GM08714 (cell line): Measurements from ENCODE around the gene MED17.

Experiments
- H3K4me3 ChIP-seq: fragments of 200-500 bp; sonication (Bioruptor generic); 2 replicates; pipeline ENCODE4 v1.5.1; 2014; ENCODE audit warnings: mild to moderate bottlenecking, low read length, inconsistent platforms
- ZNF274 ChIP-seq: IDR thresholded peaks from 2 replicates; pipeline ENCODE4 v1.6.1; 2012; ENCODE audit warnings: mild to moderate bottlenecking, low read depth, low read length

The MED17 gene

DNA sequence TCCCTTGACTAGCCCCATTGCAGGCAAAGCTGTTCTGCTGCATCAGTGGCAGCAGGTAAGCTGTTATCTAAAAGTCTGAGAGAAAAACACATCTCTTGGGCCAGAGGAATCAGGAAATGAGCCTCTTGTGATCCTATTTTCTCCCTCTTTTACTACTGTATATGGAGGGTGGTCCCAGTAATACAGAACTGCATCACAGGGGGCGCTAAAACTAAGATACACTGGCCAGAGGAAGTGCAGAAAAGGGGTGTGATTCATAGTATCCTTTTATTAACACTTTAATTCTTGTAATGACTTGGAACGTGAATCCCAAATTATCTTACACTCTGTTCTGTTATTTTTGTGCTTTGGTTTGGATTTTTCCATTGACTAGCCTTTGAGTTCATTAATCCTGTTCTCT is 8.8 kb upstream of the MED17 start:
- no peak for TF ChIP-seq ZNF274
- H3K4me3 ChIP-seq = no peak overlapping the region

DNA sequence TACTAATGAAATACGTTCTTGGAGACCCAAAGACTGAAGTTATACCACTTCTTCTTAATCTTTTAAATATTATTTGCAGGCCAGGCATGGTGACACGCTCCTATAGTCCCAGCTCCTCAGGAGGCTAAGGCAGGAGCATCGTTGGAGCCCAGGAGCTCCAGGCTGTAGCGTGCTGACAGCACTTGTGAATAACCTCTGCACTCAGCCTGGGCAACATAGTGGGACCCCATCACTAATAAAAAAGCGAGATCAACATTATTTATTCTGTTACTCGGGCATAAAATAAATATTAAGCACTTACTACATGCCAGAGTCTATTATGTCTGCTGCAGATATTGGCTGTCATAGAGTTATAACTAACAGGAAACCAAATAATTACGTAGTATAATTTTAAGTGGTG is 720 bp upstream of the MED17 start:
- no peak for TF ChIP-seq ZNF274
- H3K4me3 ChIP-seq = peak overlapping the region; percentile 96

DNA sequence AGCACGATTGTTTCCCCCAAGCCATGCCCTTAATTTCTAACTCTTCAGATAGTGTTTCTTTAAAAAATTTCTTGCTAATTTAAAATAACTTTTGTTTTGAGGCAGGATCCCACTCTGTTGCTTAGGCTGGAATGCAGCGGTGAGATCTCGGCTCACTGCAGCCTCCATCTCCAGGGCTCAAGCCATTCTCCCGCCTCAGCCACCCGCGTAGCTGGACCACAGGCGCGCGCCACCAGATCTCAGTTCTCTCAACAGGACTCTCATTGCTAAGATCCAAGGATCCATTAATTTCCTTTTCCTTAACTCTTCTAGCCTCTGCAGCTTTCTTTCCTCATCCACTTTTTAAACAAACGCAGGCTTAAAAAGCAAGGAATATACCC is 327 bp upstream of the MED17 start:
- H3K4me3 ChIP-seq = peak overlapping the region; percentile 96

DNA sequence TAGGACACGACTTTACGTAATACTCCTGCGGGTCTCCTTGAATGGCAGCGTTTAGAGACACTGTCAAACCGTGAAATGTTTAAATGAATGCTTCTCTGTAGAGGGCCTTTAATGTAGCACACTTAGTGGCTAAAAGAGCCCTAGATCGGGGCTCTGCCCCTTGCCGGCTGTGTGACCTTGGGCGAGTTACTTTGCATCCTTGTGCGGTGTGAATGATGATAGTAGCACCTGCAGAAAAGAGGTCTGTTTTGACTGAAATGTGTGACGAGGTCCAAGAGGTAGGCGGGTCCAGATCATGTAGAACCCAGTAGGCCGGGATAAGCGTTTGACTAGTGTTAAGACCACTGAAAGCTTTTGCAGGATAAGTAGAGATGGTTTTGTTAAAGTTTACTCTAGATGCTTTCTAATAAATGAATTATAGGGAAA is 866 bp downstream of the MED17 start:
- TF ChIP-seq ZNF274 = no peak
- peak overlapping the region; percentile 96 for H3K4me3 ChIP-seq

More for the DNA sequence above, 327 bp upstream of the MED17 start:
- no peak for TF ChIP-seq ZNF274

DNA sequence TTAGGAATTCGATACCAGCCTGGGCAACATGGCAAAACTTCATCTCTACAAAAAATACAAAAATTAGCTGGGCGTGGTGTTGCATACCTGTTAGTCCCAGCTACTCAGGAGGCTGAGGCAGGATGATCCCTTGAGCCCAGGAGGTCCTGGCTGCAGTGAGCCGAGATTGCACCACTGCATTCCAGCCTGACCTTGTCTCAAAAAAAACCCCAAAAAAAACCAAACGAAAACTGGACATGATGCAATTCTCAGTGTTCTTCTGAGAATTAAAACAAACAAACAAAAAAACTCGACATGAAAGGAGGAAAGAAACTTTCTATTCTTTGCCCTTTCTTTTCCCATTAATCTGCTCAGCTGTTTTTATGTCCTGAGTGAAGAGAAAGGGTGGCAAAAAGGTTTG is 7.4 kb downstream of the MED17 start:
- H3K4me3 ChIP-seq = no peak overlapping the region
- no peak for TF ChIP-seq ZNF274

DNA sequence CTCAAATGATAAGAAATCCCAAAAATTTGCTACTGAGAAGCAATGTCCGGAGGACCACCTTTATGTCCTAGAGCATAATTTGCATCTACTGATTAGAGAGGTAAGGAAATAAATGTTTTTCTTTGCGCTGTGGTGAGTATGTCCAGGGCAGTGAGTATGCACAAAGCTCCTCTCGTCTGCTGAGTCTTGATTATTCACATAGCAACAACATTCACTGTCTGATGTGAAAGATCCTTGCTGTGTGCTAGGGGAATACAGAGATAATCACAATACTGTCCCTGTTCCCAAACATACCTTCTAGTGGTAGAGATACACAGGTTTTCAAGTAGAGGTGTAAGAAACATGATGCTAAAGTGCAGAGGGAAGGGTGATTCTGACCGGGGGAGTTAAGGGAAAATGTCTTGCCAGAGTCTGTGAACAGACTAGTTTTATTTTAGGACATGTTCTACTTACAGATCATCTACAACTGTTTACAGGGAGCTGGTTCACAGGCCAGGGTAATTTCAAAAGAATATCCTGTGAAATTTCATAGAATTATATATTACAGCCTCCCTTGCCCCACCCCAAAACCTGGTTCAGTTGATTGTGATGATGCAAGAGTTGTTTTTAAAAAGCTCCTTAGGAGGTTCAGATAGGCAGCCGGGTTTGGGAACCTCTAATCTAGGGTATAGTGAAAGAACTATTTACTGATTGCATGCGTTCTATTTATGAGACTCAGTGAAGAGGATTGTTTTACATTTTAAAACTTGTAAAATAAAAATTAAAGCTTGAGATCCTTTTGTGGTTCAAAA is 12.6 kb downstream of the MED17 start:
- TF ChIP-seq ZNF274 = no peak
- H3K4me3 ChIP-seq = no peak overlapping the region

DNA sequence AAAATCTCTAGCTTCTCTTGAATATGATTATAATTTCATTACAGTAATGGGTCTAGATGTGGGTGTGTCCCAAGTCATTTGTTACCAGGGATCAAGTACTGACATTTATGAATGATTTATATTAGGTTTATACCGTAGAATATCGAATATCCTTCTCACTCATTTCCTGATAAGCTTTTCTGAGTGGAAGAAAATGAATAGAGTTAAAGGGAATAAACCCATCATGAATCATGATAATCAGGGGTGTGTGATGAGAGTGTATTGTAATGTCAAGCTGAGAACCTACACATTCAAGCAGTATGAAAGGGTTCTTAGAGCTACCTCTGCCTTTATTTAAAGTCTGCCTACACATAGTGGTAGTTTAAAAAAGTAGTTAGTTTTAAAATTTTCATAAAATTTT is 17.3 kb downstream of the MED17 start:
- H3K4me3 ChIP-seq = no peak overlapping the region
- TF ChIP-seq ZNF274 = no peak

DNA sequence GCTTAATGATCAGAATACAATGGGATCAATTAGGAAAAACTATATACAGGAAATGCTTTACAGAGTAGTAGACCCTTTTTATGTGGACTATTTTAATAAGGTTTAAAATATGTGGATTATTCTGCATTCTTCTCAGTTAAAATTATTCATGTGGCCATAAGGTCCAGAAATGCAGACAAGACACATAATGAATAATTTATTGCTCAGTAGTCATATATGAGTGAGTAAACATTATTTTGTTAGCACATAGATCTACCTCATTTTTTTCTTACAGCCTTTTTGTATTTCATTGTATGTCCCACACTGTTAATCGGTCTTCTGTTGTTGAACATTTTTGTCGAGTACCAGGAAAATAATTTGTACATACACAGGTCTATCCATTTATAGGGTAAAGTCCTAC is 20.8 kb downstream of the MED17 start:
- no peak overlapping the region for H3K4me3 ChIP-seq
- no peak for TF ChIP-seq ZNF274

DNA sequence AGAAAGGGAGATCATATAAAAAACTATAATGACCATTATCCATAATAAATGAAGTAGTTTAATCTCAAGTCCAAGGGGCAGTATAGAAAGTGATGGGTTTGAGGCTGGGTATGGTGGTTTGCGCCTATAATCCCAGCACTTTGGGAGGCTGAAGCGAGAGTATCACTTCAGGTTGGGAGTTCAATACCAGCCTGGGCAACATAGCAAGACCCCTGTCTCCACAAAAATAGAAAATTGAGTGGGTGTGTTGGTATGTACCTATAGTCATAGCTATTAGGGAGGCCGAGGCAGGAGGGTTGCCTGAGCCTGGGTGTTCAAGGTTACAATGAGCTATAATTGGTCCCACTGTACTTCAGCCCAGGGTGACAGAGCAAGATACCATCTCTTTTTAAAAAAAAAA is 23.9 kb downstream of the MED17 start:
- TF ChIP-seq ZNF274 = no peak
- no peak overlapping the region for H3K4me3 ChIP-seq

DNA sequence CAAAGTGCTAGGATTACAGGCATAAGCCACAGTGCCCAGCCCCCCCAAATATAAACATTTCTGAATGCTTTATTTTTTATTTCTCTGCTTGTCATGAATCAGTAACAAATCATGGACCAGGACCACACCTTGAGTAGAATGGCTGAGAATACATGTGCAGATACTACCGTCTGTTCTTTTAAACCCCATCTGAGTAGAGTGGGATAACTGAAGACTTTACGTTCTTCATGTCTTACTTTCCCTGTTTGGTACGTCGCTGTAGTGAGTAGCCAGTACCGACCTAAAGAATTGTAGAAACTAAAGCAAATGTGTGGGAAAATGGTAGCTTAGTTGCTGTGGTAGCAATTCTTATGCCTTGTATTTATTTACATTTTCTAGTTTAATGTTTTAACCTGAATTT is 29.9 kb downstream of the MED17 start:
- TF ChIP-seq ZNF274 = no peak

DNA sequence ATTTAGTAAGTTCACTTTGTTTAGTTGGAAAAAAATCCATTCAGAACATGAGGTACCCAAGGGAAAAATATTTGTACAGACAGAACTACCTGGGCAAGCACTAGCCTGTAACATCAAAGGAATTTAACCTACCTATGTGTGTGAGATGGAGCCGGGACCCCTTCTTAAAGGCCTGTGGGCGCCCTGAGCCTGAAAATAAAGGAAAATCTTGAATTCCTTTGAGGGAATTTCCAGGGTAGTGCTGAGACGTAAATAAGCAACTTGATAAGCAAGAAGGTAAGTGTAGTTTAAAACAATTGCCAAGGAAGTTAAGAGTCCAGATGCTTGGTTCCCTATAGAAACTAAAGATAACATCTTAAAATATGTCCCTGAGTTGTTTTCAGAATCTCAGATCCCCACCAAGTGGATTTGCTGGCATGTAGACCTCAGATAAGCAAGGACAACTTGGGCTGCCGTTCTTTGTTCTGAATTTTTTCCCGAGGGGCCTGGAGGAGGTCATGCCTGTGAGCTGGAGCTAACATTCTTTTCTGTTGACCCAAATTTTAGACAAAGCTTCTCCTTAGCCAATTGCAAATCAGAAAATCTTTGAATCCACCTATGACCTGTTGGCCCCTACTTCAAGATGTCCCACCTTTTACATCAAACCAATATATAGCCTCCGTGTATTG is 31.0 kb downstream of the MED17 start:
- TF ChIP-seq ZNF274 = no peak
- no peak overlapping the region for H3K4me3 ChIP-seq

More for the DNA sequence above, 29.9 kb downstream of the MED17 start:
- no peak overlapping the region for H3K4me3 ChIP-seq

DNA sequence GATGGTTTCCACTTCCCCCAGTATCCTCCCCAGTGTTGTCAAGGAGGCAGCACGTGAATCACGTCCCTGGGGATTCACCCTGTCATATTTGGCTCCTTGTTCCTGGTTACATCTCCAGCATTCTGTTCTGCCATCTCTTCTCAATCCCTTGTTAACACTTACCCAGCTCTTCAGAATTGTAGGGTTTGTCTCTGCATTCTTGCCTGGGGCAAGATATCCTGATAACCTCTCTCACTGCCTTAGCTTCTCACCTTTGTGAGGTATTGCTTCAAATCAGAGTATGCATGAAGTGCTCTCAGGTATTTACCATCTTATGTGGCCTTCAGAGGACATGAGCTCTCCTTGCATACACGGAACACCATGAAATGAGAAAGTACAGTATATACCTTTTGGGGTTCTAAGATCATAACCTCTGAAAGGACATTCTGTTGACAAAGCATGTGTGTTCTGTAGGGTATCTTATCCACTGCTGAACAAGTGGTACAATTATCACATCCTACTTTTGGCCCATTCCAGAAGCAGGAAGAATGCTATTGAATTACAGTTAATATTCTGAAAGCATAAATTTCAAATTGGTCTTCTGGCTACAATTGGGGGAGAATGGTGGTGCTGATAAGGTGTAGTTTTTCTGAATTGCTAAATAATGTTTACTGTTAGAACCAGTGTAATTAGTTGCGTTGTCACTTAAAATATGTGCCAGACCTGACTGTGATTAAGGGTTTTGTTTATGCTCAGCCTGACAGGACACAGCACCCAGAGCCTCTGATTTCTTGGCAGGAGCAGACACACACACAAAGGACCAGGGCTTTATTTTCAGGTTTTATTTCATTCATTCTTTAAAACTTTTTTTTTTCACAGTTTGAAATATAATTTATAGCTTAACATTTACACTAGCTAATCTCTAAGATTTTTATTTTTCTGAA is 33.6 kb downstream of the MED17 start:
- no peak overlapping the region for H3K4me3 ChIP-seq

DNA sequence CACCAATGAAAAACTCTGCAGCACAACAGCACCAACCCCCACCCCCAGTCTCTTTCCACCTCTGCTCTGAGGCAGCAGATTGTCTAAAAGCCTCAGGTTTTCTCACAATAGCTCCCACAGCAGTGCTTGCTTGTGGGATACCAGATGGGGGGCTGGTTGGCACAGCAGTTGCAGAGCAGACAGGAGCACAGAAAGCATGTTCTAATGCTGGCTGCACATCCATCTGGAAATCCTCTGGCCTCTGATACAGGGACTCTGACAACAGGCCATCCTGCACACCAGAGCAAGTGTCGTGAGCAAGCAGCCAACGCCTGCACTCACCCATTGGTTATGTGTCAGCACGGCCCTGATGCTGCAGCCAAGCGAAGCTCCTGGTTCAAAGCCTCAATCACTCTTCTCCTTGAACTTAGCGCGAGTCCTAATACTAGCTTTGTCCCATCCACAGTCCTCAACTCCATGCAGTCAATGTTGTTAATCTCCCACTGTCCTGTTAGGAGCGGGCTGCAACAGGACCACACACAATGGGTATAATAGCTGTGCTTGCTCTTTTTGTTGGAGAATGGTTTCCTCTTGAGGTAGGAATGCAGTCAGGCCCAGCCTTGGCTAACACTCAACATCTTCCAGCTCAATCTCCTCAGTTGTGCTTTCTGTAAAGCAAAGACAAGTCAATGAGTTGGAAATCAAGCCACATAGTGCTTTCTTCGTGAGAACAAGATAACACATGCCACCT is 36.0 kb downstream of the MED17 start:
- H3K4me3 ChIP-seq = no peak overlapping the region
- no peak for TF ChIP-seq ZNF274

More for the DNA sequence above, 33.6 kb downstream of the MED17 start:
- no peak for TF ChIP-seq ZNF274

DNA sequence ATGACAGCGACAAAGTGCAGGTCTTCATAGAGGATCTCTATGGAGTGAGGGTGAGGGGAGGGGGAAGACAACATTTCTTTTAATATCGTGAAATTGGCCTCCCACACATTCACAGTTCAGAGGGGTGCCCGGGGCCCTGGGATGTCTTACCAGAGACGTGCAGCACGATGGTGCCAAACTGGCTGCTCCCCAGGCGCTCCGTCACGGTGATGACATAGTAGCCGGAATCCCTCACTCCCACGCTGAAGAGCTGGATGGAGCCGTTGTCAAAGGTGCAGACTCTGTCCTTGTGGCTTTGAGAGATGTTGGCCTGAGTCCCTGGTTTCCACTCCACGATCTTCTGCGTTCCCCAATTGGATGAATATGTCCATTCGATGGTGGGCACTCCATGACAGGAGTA is 36.8 kb downstream of the MED17 start:
- H3K4me3 ChIP-seq = no peak overlapping the region
- no peak for TF ChIP-seq ZNF274
